GM12878 (cell line): ENCODE measurements around the gene SCAMP1.
"Not testable (repeated sequence)": the region's sequence is repeated elsewhere in the genome, so short reads cannot be mapped to it uniquely, and the experiment has no call there.

Experiments used
- ASH2L ChIP-seq: fragments of 300-600, 200-600 bp; sonication (generic); IDR thresholded peaks from 2 replicates; pipeline ENCODE4 v1.6.1; 2017; ENCODE audit warnings: low read depth, mild to moderate bottlenecking, borderline replicate concordance
- ATF2 ChIP-seq: IDR thresholded peaks from 2 replicates; pipeline ENCODE4 v1.6.1; 2012; ENCODE audit warnings: low read length, inconsistent platforms
- CTCF ChIP-seq, 3 experiments: IDR thresholded peaks in 2 of 3; conservative IDR thresholded peaks in 1 of 3; 2 replicates each; pipeline ENCODE4 v1.5.1; 2011; ENCODE audit warnings: low read depth in 3 of 3, low read length in 3 of 3, mild to moderate bottlenecking in 3 of 3, control low read depth in 2 of 3, moderate library complexity in 2 of 3, inconsistent platforms in 1 of 3, mixed read lengths in 1 of 3; ENCODE audit not compliant: control insufficient read depth in 2 of 3, insufficient read depth in 1 of 3; ENCODE audit errors: extremely low read depth in 1 of 3
- ELK1 ChIP-seq: IDR thresholded peaks from 2 replicates; pipeline ENCODE4 v1.6.1; 2012; ENCODE audit warnings: low read depth, low read length, improper control_type of control experiment
- EZH2 ChIP-seq: IDR thresholded peaks from 2 replicates; pipeline ENCODE4 v1.6.1; 2012; ENCODE audit warnings: low read depth, mild to moderate bottlenecking, control low read depth, inconsistent platforms, low read length, borderline replicate concordance; ENCODE audit not compliant: control insufficient read depth
- IRF3 ChIP-seq: fragments of 450-650 bp; IDR thresholded peaks from 2 replicates; pipeline ENCODE4 v1.6.1; 2014; ENCODE audit warnings: mild to moderate bottlenecking
- JUNB ChIP-seq: IDR thresholded peaks from 2 replicates; pipeline ENCODE4 v1.6.1; 2016; ENCODE audit warnings: antibody characterized with exemption, mild to moderate bottlenecking
- POLR2AphosphoS5 ChIP-seq: IDR thresholded peaks from 2 replicates; pipeline ENCODE4 v1.6.1; 2011; ENCODE audit warnings: mild to moderate bottlenecking, low read length, inconsistent platforms
- RAD51 ChIP-seq: fragments of 450-650 bp; IDR thresholded peaks from 2 replicates; pipeline ENCODE4 v1.6.1; 2016; ENCODE audit warnings: moderate library complexity, mild to moderate bottlenecking, inconsistent platforms
- RCOR1 ChIP-seq: conservative IDR thresholded peaks from 2 replicates; pipeline ENCODE4 v1.6.1; 2012; ENCODE audit warnings: low read depth, low read length, improper control_type of control experiment
- ZNF687 ChIP-seq: fragments of 450-650 bp; IDR thresholded peaks from 2 replicates; pipeline ENCODE4 v1.6.1; 2017; ENCODE audit warnings: mild to moderate bottlenecking, moderate library complexity

GRCh38 chr5:78457507-78457906 lies 97.1 kb downstream of the SCAMP1 start:
- TF ChIP-seq ELK1; JUNB; ASH2L; CTCF (IDR thresholded peaks at IDR 0.05 in 2 of 3, conservative IDR thresholded peaks at IDR 0.05 in 1 of 3; ENCODE audit: control insufficient read depth in 2 of 3, extremely low read depth in 1 of 3, insufficient read depth in 1 of 3, low read depth in 3 of 3, low read length in 3 of 3); EZH2; ATF2; RCOR1; ZNF687; RAD51; IRF3; POLR2AphosphoS5: not testable (repeated sequence)
